ENCODE data around the gene AGBL2. TPM values are rescaled to one million over a fixed set of nuclear protein-coding genes. Genes with fewer than 3 reads are reported as not detected.
A peak's percentile ranks its signal among the peaks of the same experiment; 100 is the strongest.

AGBL2 gene
- total and polyA plus RNA-seq, 2 donors (not counting 3 experiments of a cell fraction or from before 2014, with no cell fraction given), result 0.08 to 0.86 TPM

DNA sequence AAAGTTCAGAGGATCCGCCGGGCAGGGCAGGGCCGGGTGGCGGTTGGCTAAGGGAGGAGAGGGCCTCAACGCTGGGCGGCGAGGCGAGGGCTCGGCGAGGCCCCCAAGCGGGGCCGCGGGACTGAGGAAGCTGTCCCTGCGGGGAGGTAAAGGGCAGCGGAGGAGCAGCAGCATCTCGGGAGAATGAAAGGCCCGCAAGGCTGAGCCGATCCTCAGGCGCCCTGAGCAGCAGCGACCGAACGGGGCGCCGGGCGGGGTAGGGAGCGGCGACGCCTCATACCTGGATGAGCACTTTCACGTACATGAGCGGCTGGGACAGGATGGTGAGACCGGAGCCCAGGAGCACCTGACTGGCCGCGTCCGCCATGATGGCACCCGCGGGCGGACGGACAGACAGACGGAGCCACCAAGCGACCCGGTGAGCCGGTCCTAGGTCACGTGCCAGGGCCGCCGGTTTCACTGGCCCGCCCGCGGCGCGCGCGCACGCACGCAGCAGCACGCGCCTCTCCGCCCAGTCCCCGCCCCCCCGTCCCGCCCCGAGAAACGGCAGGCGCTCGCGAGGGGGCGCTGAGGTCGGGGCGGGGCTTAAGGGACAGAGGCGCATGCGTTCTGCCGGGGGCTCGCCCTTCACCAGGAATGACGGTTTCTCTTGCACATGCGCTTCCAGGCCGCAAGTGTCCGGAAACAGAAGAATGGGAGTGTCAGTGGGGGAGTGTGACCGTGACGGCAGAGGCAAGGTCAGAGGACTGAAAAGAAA is 72.9 kb downstream of the AGBL2 start, which contains the start of gene MTCH2:
Gene MTCH2 (minus strand): TSS at position 461 of the 757 bp plus-strand sequence. CDS start 94 bp downstream, at position 367.
- intact Hi-C loops (cut with micrococcal nuclease), result loop anchor here (1.0 to 5.0 kb wide), 3 partner anchors 73 to 210 kb away; partner anchors contain the start of genes AGBL2 and FNBP4
- peak within 1 kb of the TSS; percentile 97 for H2AFZ ChIP-seq (ENCODE audit: low read depth, low read length)
- FAIRE-seq (peak; percentile 79), DNase-seq (ENCODE audit: low read depth, low spot score) (peak; percentile 98)
- peak within 1 kb of the TSS; percentile 70 to 95 (median 93) for H3K4me3 ChIP-seq (replicated peaks in 1 of 3; ENCODE audit: insufficient read depth in 1 of 3, low read depth in 1 of 3, low read length in 3 of 3)
- H3K9ac ChIP-seq (replicated peaks; ENCODE audit: extremely low read depth, insufficient read depth, low read length), result peak within 1 kb of the TSS; percentile 98
- ChIA-PET CTCF (interaction anchor here (0.8 kb wide), 1 partner anchor 73 kb away, joined by 3 read pairs; the partner anchor contains the start of gene AGBL2), POLR2A (no interaction called here)
- no peaks in the 10 kb centered on the region for H3K27me3 ChIP-seq (ENCODE audit: control insufficient read depth in 2 of 2, insufficient read depth in 2 of 2, low read length in 2 of 2)
- no peaks in the 10 kb centered on the region for H3K9me3 ChIP-seq (replicated peaks; ENCODE audit: control insufficient read depth, insufficient read depth, low read length)
- dilution Hi-C loops (cut with MboI; ENCODE audit: extremely low pct_ligation_motif_present, low sequenced_read_pairs), result no loop called here
- TF ChIP-seq POLR2A (IDR thresholded peaks at IDR 0.05; ENCODE audit: low read depth, low read length) (peak; percentile 93), POLR2AphosphoS5 (IDR thresholded peaks at IDR 0.05; ENCODE audit: insufficient read depth, low read depth, low read length) (peak; percentile 85), MYC (IDR thresholded peaks at IDR 0.05; ENCODE audit: low read depth, low read length) (no peak), JUN (IDR thresholded peaks at IDR 0.05; ENCODE audit: borderline replicate concordance, insufficient read depth, insufficient read length, low read depth) (no peak), FOS (IDR thresholded peaks at IDR 0.05; ENCODE audit: borderline replicate concordance, insufficient read depth, low read length) (no peak), EZH2 (IDR thresholded peaks at IDR 0.05; ENCODE audit: borderline replicate concordance, low read depth, low read length, severe bottlenecking) (no peak), GATA2 (IDR thresholded peaks at IDR 0.05; ENCODE audit: insufficient read depth, insufficient read length, low read depth, low read length) (no peak)
- TF ChIP-seq, protein P1, sequence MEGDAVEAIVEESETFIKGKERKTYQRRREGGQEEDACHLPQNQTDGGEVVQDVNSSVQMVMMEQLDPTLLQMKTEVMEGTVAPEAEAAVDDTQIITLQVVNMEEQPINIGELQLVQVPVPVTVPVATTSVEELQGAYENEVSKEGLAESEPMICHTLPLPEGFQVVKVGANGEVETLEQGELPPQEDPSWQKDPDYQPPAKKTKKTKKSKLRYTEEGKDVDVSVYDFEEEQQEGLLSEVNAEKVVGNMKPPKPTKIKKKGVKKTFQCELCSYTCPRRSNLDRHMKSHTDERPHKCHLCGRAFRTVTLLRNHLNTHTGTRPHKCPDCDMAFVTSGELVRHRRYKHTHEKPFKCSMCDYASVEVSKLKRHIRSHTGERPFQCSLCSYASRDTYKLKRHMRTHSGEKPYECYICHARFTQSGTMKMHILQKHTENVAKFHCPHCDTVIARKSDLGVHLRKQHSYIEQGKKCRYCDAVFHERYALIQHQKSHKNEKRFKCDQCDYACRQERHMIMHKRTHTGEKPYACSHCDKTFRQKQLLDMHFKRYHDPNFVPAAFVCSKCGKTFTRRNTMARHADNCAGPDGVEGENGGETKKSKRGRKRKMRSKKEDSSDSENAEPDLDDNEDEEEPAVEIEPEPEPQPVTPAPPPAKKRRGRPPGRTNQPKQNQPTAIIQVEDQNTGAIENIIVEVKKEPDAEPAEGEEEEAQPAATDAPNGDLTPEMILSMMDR (IDR thresholded peaks at IDR 0.05; ENCODE audit: extremely low read depth in 1 of 2, insufficient read depth in 1 of 2, low read depth in 1 of 2, low read length in 2 of 2), result peak in 1 of 2 donors; percentile 11
- TF ChIP-seq, protein P2, sequence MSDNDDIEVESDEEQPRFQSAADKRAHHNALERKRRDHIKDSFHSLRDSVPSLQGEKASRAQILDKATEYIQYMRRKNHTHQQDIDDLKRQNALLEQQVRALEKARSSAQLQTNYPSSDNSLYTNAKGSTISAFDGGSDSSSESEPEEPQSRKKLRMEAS (IDR thresholded peaks at IDR 0.05; ENCODE audit: insufficient read depth, insufficient read length), result peak; percentile 86
- peak within 1 kb of the TSS; percentile 95 for H3K4me2 ChIP-seq (ENCODE audit: insufficient read depth, low read length)
- H3K4me1 ChIP-seq (ENCODE audit: control insufficient read depth, extremely low read depth, insufficient read depth, low read length), result peaks cover 11% of the 10 kb centered on the region
- BruUV-seq (replicated peaks), result no TSS peak
- H3K27ac ChIP-seq (ENCODE audit: insufficient read depth, low read depth, low read length), result peak within 1 kb of the TSS; percentile 75
- H3K9me1 ChIP-seq (replicated peaks; ENCODE audit: control insufficient read depth, extremely low read depth, insufficient read depth, low read length), result no peaks in the 10 kb centered on the region
- no peaks in the 10 kb centered on the region for H4K20me1 ChIP-seq (replicated peaks; ENCODE audit: control insufficient read depth, extremely low read depth, insufficient read depth, low read length)
- H3K36me3 ChIP-seq (ENCODE audit: control insufficient read depth in 2 of 2, extremely low read depth in 1 of 2, insufficient read depth in 2 of 2, low read length in 2 of 2), result peaks cover 0 to 1% of the 10 kb centered on the region in 2 experiments
- H3K79me2 ChIP-seq (ENCODE audit: control insufficient read depth, insufficient read depth, low read length), result peaks cover 23% of the 10 kb centered on the region
